OCI-LY3 (cell line): ENCODE data around the gene TVP23A.

Experiments
- H2AFZ ChIP-seq: fragments of 200-600, 300-600 bp; shearing (Covaris generic); 2 replicates; pipeline ENCODE4 v1.6.0; 2014; ENCODE audit warnings: antibody characterized with exemption, low read depth, low read length
- H3K27ac ChIP-seq: fragments of 200-600, 300-600 bp; sonication (generic); 2 replicates; pipeline ENCODE4 v1.5.1; 2014; ENCODE audit warnings: mild to moderate bottlenecking, low read length, moderate library complexity, mixed read lengths
- H3K27me3 ChIP-seq: fragments of 200-600, 300-600 bp; sonication (generic); 2 replicates; pipeline ENCODE4 v1.6.1; 2014; ENCODE audit warnings: low read depth, low read length, mixed read lengths
- H3K36me3 ChIP-seq: fragments of 200-600, 300-600 bp; sonication (generic); replicated peaks from 2 replicates; pipeline ENCODE3; 2014; ENCODE audit warnings: low read depth, low read length, mixed read lengths
- H3K4me1 ChIP-seq: fragments of 300-600, 200-600 bp; sonication (generic); 2 replicates; pipeline ENCODE4 v1.6.1; 2014; ENCODE audit warnings: low read length, mixed read lengths
- H3K4me2 ChIP-seq: fragments of 200-600, 300-600 bp; sonication (generic); 2 replicates; pipeline ENCODE4 v1.6.1; 2014; ENCODE audit warnings: low read length, mixed read lengths
- H3K4me3 ChIP-seq: fragments of 300-600, 200-600 bp; sonication (generic); 2 replicates; pipeline ENCODE4 v1.5.1; 2014; ENCODE audit warnings: antibody characterized with exemption, mild to moderate bottlenecking, low read length, moderate library complexity
- H3K79me2 ChIP-seq: fragments of 300-600, 200-600 bp; shearing (Covaris generic); 2 replicates; pipeline ENCODE4 v1.6.1; 2014; ENCODE audit warnings: mild to moderate bottlenecking, low read length, mixed read lengths
- H3K9ac ChIP-seq: fragments of 300-600, 200-600 bp; shearing (Covaris generic); 2 replicates; pipeline ENCODE4 v1.6.0; 2014; ENCODE audit warnings: mild to moderate bottlenecking, low read length, moderate library complexity
- H3K9me3 ChIP-seq: fragments of 200-600, 300-600 bp; shearing (Covaris generic); 2 replicates; pipeline ENCODE4 v1.6.1; 2014; ENCODE audit warnings: low read length, mixed read lengths; ENCODE audit not compliant: insufficient read depth
- H4K20me1 ChIP-seq: fragments of 200-600, 300-600 bp; sonication (generic); 2 replicates; pipeline ENCODE4 v1.6.1; 2016; ENCODE audit warnings: low read length, mixed read lengths; ENCODE audit not compliant: insufficient read depth
- CTCF ChIP-seq: fragments of 200-600, 300-600 bp; sonication (generic); IDR thresholded peaks from 2 replicates; pipeline ENCODE4 v1.5.1; 2014; ENCODE audit warnings: antibody characterized with exemption, low read length, low read depth
- EZH2phosphoT487 ChIP-seq: fragments of 200-600 bp; shearing (Covaris generic); IDR thresholded peaks from 2 replicates; pipeline ENCODE4 v1.6.1; 2018; ENCODE audit warnings: antibody characterized with exemption, mixed run types, low read depth

The TVP23A gene

GRCh38 chr16:10740845-10741208 lies 77.8 kb downstream of the TVP23A start:
- no peaks in the 10 kb centered on the region for H4K20me1 ChIP-seq
- H3K27ac ChIP-seq, result no peak overlapping the region
- H3K27me3 ChIP-seq, result no peaks in the 10 kb centered on the region
- no peak overlapping the region for H3K9ac ChIP-seq
- H3K79me2 ChIP-seq, result peaks cover 2% of the 10 kb centered on the region; the same call in 1 of the 2 replicates
- peaks cover 5% of the 10 kb centered on the region for H3K36me3 ChIP-seq
- no peaks in the 10 kb centered on the region for H3K9me3 ChIP-seq
- no peak overlapping the region for H2AFZ ChIP-seq
- H3K4me3 ChIP-seq, result no peak overlapping the region
- H3K4me1 ChIP-seq, result peaks cover 65% of the 10 kb centered on the region
- no peak for TF ChIP-seq CTCF
- TF ChIP-seq EZH2phosphoT487, result no peak
- H3K4me2 ChIP-seq, result no peak overlapping the region

GRCh38 chr16:10740000-10740844 lies 78.4 kb downstream of the TVP23A start:
- H3K4me2 ChIP-seq, result no peak overlapping the region
- H3K79me2 ChIP-seq, result 0 out of 2 replicates have a peak, but pooled peaks cover 2% of the 10 kb centered on the region
- TF ChIP-seq CTCF (no peak), EZH2phosphoT487 (no peak)

GRCh38 chr16:10738231-10739077 lies 80.1 kb downstream of the TVP23A start:
- Histone ChIP-seq H3K9me3 (no peaks in the 10 kb centered on the region), H3K27me3 (no peaks in the 10 kb centered on the region), H2AFZ (no peak overlapping the region), H3K79me2 (no peaks in the 10 kb centered on the region), H3K36me3 (no peaks in the 10 kb centered on the region), H4K20me1 (no peaks in the 10 kb centered on the region), H3K4me1 (peaks cover 58% of the 10 kb centered on the region), H3K9ac (peak overlapping the region; percentile 72), H3K4me3 (peak overlapping the region; percentile 56), H3K27ac (peak overlapping the region; percentile 98), H3K4me2 (peak overlapping the region; percentile 86)
- TF ChIP-seq EZH2phosphoT487 (no peak), CTCF (no peak)

More at GRCh38 chr16:10740000-10740844, 78.4 kb downstream of the TVP23A start:
- H3K9me3 ChIP-seq, result no peaks in the 10 kb centered on the region
- H3K27ac ChIP-seq, result no peak overlapping the region
- no peaks in the 10 kb centered on the region for H3K36me3 ChIP-seq
- H4K20me1 ChIP-seq, result no peaks in the 10 kb centered on the region
- H3K9ac ChIP-seq, result no peak overlapping the region
- H3K4me3 ChIP-seq, result no peak overlapping the region
- peaks cover 65% of the 10 kb centered on the region for H3K4me1 ChIP-seq
- no peak overlapping the region for H2AFZ ChIP-seq
- H3K27me3 ChIP-seq, result no peaks in the 10 kb centered on the region

- Histone ChIP-seq H3K79me2 (no peaks in the 10 kb centered on the region), H3K36me3 (no peaks in the 10 kb centered on the region), H3K9me3 (no peaks in the 10 kb centered on the region), H3K4me3 (peak overlapping the region; percentile 76), H2AFZ (peak overlapping the region; percentile 92), H4K20me1 (no peaks in the 10 kb centered on the region), H3K4me2 (peak overlapping the region; percentile 86), H3K27me3 (no peaks in the 10 kb centered on the region), H3K4me1 (peaks cover 48% of the 10 kb centered on the region), H3K9ac (peak overlapping the region; percentile 72), H3K27ac (peak overlapping the region; percentile 98)
- TF ChIP-seq EZH2phosphoT487, result no peak
- peak; percentile 91 for TF ChIP-seq CTCF
Observed at GRCh38 chr16:10737068-10737625, 81.4 kb downstream of the TVP23A start.
